ENCODE measurements around the gene ZNF446. TPM values are rescaled to one million over a fixed set of nuclear protein-coding genes. Genes with fewer than 3 reads are reported as not detected.
A peak's percentile ranks its signal among the peaks of the same experiment; 100 is the strongest.

Gene ZNF446
- total and polyA plus RNA-seq, 9 of the 15 experiments (the other 6 are each of a cell fraction or from before 2014, with no cell fraction given), result 0.07 to 4.8 (median 1.2) TPM

DNA sequence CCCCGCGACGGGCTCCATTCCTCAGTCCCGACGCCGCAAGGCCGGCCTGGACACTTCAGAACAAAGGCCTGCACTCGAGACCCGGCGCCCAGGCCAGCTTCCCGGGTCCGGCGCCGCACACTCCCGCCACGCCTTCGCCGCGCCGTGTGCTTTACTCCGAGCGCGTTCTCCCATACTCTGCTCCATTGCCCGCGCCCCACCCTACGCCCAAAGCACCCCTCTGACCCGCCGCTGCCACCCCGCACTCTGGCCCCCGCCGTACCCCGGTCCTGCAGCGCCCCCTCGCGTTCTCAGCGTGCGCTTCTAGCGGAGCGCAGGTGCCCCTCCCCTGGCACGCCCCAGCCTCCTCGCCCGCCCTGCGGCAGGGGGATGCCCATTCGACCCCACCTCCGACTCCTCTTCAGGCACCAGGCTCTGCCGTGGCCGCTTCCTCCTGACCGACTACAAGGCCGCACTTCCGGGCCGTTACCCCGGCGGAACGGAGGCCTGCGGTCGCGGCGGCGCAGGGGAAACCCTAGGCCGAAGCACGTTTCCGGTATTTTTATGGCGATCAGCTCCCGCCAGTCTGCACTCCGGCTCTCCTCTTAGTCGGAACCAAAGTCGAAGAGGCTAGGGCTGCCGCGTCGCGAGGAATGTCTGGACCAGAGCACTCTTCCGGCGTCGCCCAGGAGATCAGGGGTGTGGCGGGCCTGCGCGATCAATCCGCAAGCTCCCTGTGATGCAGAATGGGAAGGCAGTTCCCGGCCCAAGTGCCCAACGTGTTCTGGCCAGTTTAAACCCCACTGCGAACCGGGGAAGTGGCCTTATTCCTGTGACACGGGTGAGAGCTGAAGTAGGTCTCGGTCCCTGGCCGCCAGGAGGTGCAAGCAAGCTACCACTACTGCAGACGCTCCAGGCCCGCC is 43.5 kb downstream of the ZNF446 start, which contains the start of gene ZBTB45 (continued):
- peak; percentile 55 to 73 for TF ChIP-seq NRF1 (conservative IDR thresholded peaks at IDR 0.05 in 1 of 2, IDR thresholded peaks at IDR 0.05 in 1 of 2)
- TF ChIP-seq GABPA (tag; conservative IDR thresholded peaks at IDR 0.05; ENCODE audit: low read depth), result peak; percentile 100
- peak; percentile 94 for TF ChIP-seq CTBP1 (IDR thresholded peaks at IDR 0.05; ENCODE audit: borderline replicate concordance)
- TF ChIP-seq ZNF41 (CRISPR knock-in tag; conservative IDR thresholded peaks at IDR 0.05), result peak; percentile 16; the same call in 1 of the 2 replicates
- TF ChIP-seq POLR2AphosphoS2 (IDR thresholded peaks at IDR 0.05; ENCODE audit: low read length), result no peak; the same call in 1 of the 2 replicates
- TF ChIP-seq RBBP5 (IDR thresholded peaks at IDR 0.05; ENCODE audit: borderline replicate concordance, insufficient read depth, low read length, poor library complexity, severe bottlenecking), result peak; percentile 65
- peak; percentile 20; the same call in 1 of the 2 replicates for TF ChIP-seq KLF6 (CRISPR knock-in tag; IDR thresholded peaks at IDR 0.05; ENCODE audit: borderline replicate concordance)
- no peak for TF ChIP-seq ZFP30 (CRISPR knock-in tag; IDR thresholded peaks at IDR 0.05; ENCODE audit: borderline replicate concordance)
- no peak for TF ChIP-seq SRSF9 (IDR thresholded peaks at IDR 0.05; ENCODE audit: borderline replicate concordance, low read depth, low read length)
- no peak for TF ChIP-seq MCM2 (IDR thresholded peaks at IDR 0.05; ENCODE audit: low read depth)
- TF ChIP-seq, protein P1, sequence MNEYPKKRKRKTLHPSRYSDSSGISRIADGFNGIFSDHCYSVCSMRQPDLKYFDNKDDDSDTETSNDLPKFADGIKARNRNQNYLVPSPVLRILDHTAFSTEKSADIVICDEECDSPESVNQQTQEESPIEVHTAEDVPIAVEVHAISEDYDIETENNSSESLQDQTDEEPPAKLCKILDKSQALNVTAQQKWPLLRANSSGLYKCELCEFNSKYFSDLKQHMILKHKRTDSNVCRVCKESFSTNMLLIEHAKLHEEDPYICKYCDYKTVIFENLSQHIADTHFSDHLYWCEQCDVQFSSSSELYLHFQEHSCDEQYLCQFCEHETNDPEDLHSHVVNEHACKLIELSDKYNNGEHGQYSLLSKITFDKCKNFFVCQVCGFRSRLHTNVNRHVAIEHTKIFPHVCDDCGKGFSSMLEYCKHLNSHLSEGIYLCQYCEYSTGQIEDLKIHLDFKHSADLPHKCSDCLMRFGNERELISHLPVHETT (CRISPR knock-in tag; conservative IDR thresholded peaks at IDR 0.05 in 1 of 2, IDR thresholded peaks at IDR 0.05 in 1 of 2), result peak; percentile 65 to 99; a peak in 3 of 4 replicates
- TF ChIP-seq FOXA1 (IDR thresholded peaks at IDR 0.05; ENCODE audit: borderline replicate concordance), result no peak
- TF ChIP-seq PURB (CRISPR knock-in tag; IDR thresholded peaks at IDR 0.05; ENCODE audit: low read depth), result no peak
- TF ChIP-seq DDX20 (tag; IDR thresholded peaks at IDR 0.05; ENCODE audit: low read depth), result no peak
- peak; percentile 73 for TF ChIP-seq NCOR1 (IDR thresholded peaks at IDR 0.05)
- TF ChIP-seq, protein P2, sequence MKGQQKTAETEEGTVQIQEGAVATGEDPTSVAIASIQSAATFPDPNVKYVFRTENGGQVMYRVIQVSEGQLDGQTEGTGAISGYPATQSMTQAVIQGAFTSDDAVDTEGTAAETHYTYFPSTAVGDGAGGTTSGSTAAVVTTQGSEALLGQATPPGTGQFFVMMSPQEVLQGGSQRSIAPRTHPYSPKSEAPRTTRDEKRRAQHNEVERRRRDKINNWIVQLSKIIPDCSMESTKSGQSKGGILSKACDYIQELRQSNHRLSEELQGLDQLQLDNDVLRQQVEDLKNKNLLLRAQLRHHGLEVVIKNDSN (CRISPR knock-in tag; IDR thresholded peaks at IDR 0.05), result no peak
- TF ChIP-seq TBL1XR1 (IDR thresholded peaks at IDR 0.05; ENCODE audit: low read length in 2 of 2), result peak; percentile 68 to 70; a peak in 3 of 4 replicates
- peak; percentile 46; the same call in 1 of the 2 replicates for TF ChIP-seq EGR1 (conservative IDR thresholded peaks at IDR 0.05)
- no peak for TF ChIP-seq COPS2 (conservative IDR thresholded peaks at IDR 0.05)
- peak; percentile 100 for TF ChIP-seq GABPB1 (CRISPR knock-in tag; IDR thresholded peaks at IDR 0.05)
- peak; percentile 53 for TF ChIP-seq PRPF4 (IDR thresholded peaks at IDR 0.05; ENCODE audit: insufficient read depth, low read depth, low read length, poor library complexity, severe bottlenecking)
- TF ChIP-seq RBM15 (IDR thresholded peaks at IDR 0.05; ENCODE audit: insufficient read depth, low read length), result no peak
- peak; percentile 59; the same call in 1 of the 2 replicates for TF ChIP-seq MYBL2 (IDR thresholded peaks at IDR 0.05; ENCODE audit: low read depth)
- no peak for TF ChIP-seq MYBL2 (CRISPR knock-in tag; IDR thresholded peaks at IDR 0.05; ENCODE audit: borderline replicate concordance)
- TF ChIP-seq SMARCC2 (IDR thresholded peaks at IDR 0.05; ENCODE audit: low read depth), result no peak
- peak; percentile 93 for TF ChIP-seq CXXC5 (CRISPR knock-in tag; IDR thresholded peaks at IDR 0.05)
- no peak for TF ChIP-seq ZNF561 (CRISPR knock-in tag; conservative IDR thresholded peaks at IDR 0.05)
